C1 segment of cervical spinal cord (tissue), 14 donors: Measurements from ENCODE around the gene RASGRF1.

ENCODE experiments used
- DNase-seq, 14 donors: peaks; one replicate each; lab custom pipeline; 2025; lab: John Stamatoyannopoulos, UW

RASGRF1 gene

DNA sequence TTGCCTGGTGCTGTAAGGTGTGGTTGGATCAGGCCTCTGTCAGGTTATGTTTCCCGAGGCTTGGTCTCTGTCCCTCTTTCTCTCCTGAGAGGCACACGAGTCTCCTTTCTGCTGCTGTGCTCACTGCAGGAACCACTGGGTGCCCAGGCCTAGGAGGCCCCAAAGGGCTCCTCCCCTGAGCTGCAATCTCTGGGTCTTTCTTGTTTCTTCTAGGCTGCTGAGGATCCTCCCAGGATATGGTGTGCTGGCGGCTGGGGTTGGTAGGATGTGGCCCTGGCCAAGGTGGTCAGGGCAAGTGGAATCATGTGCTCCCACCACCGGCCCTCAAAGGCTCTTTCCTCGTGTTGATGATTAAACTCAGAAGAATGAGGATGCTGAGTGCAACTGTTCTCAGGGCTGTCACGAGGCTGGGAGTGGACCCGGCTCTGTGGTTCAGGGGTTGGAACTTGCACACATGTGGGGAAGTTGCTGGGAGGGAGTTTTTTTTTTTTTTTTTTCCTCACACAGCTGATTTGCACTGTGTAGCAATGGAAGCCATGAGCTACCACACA lies 102.1 kb downstream of the RASGRF1 start:
- DNase-seq = peak in 11 of 14 donors; percentile 5 to 74 (median 44)

GRCh38 chr15:78987556-78988360 lies 102.8 kb downstream of the RASGRF1 start:
- DNase-seq = no peak

DNA sequence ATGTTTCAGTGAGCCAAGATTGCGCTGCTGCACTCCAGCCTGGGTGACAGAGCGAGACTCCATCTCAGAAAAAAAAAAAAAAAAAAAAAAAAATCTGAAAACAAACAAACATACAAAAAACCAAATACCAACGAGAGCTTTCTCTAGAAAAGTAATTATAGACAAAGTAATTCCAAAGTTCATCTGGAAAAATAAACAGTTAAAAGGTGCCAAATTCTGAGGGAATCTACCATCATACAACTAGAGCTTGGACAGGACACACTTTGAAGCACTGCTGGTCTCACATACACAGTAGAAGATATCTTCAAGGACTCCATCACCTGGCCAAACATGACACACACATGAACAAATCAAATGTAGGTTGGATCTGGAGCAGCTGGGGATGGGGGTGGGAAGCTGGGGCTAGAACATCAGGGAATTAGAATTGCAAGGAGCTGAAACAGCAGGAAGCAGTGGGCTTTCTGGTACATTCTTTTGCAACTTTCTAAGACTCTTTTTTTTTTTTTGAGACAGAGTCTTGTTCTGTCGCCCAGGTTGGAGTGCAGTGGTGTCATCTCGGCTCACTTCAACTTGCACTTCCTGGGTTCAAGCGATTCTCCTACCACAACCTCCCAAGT lies 104.6 kb downstream of the RASGRF1 start:
- DNase-seq = no peak

DNA sequence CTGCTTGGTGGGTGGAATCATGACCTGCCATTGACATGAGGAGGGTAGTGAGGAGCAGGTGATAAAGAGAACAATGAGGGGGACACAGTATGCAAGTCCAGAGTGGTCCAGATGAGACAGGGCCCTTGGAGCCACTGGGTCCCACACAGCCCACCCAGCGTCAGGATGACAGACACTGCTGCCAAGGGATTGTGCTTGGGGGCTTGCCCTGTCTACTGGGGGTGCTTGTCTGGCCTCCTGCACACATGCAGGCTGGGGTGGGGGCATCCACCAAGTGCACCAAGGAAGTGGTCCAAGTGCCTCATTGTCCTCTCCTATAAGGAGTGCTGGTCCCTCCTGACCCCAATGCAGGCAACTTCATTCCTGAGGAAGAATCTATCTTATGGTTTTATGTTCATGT lies 106.5 kb downstream of the RASGRF1 start:
- DNase-seq = no peak

DNA sequence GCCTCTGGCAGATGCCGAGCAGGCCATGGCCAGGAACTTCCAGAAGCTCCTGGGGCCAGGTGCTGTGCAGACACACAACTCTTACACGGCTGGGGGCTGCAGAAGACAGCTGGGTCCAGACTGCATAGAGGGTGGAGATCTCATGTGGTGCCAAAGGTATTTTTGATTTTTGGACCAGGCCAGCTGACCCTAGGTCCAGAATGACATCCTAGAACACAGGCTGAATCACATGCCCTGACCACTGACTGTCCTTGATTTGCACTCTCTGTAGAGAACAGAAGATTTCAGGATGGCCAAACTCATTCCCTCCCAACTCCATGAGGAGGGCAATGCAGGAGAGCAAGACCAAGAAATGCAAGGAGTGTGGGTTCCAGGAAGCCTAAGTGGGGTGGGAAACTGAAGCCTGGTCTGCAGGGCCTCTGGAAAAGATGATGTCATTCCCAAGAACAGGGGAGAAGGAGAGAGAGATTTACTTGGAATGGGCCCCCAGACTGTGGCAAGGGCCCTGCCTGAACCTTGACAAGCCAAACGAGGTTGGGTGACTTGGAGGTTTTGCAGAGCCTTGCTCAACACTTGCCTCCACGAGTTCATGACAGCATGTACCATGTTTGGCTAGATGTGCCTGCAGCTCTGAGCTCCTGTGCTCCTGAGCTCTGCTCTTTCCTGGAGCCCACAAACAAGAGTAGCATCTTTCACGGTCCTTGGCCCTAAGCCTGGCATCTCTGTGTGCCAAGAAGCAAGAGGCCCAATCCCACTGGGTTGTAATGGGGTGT lies 107.2 kb downstream of the RASGRF1 start:
- no peak for DNase-seq

GRCh38 chr15:78982736-78983135 lies 107.8 kb downstream of the RASGRF1 start:
- DNase-seq = no peak

- DNase-seq = no peak
Observed at GRCh38 chr15:78981532-78982313, 108.9 kb downstream of the RASGRF1 start.

DNA sequence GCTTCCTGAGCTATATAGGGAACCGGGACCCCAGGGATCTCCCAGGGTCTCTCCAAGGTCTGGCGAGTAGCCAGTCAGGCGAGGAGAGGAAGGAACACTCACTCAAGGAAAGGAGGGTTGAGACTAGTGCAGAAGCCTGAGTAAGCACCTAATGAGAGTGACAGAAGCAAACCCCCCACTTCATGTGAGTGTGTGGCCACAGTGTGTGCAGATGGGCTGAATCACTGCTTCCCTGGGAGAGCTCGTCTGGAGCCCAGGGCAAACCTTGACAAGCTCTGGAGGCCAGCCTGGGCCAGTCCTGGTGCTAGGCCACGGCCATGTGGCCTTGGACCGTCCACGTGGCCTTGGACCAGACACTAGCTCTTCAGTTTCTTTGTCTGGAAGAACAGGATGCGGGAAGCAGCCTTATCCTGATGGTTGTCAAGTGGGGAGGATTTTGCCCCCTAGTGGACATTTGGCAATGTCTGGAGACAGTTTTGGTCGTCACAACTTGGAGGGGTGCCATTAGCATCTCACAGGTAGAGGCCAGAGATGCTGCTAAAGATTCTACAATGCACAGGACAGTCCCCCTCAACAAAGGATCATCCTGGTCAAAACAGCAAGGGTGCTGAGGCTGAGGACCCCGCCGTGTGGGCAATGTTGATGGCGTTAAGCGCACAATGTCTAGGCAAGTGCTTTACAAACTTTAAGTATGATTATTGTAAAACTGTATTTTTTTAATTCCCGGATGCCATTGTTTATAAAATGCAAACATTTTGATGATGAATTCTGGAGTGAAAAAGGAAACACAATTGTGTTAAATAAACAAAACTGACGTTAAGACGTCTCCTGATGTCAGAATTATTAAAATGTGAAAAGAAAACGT lies 110.9 kb downstream of the RASGRF1 start:
- DNase-seq = peak in 12 of 14 donors; percentile 15 to 75 (median 32)

DNA sequence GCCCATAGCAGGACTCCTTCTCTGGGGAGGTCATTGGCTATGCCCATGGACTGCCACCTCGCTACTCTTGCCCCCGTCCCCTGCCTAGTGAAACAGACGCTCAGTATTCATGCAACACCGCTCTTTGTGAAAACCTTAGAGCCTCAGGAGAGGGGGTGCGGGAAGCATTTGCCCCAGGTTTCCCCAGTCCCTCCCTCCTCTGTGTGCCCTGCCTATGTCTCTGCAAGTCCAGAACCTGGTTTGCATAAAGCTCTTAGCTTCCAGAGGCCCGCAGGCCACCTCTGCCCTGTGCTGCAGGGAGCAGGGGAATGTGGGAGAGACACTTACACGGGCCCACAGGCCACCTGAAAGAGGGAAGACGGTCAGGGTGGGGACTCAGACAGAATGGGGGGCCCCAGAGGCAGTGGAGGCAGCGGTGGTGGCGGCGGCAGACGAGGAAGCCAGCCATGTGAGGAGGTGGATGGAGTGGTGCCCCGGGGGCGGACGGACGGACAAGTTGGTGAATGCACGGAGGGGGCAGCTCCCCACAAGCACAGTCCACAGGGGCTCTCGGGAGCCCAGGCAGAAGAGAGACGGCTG lies 111.9 kb downstream of the RASGRF1 start:
- no peak for DNase-seq

GRCh38 chr15:78977591-78978347 lies 112.8 kb downstream of the RASGRF1 start:
- no peak for DNase-seq

- no peak for DNase-seq
Observed at GRCh38 chr15:78977091-78977571, 113.4 kb downstream of the RASGRF1 start.

- no peak for DNase-seq
Observed at GRCh38 chr15:78976691-78977090, 113.9 kb downstream of the RASGRF1 start.

- DNase-seq = no peak
Observed at GRCh38 chr15:78974272-78974918, 116.2 kb downstream of the RASGRF1 start.

- no peak for DNase-seq
Observed at GRCh38 chr15:78969687-78970349, 120.8 kb downstream of the RASGRF1 start.

DNA sequence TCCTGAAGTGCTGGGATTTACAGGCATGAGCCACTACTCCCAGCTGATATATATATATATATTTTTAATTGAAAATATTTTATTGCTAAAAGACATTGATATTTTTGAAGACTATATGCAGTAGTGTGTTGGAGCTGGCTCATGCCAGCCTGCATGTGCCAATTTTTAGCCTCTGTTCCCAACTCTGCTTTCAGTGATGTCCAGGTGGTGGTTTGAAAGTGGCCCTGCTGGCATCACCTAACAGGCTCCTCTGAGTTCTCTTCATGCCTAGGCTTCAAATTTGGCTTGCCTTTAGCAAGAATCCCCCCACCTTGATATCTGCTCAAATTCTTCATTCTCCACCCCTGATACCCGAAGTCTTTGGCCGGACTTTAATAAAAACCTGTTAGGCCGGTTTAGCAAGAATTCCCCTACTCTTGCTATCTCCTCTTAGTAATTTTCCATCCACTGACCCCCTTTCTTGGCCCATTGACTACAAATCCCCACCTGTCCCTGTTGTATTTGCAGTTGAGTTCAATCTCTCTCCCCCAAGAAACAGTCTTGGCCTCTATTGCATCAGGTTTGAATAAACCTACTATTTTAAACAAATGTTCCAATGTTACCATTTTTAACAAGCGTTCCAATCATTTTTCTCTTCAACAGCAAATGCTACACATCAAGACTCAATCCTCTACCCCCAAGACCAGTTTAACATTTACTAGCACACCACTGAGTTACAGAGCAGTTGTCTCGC lies 121.9 kb downstream of the RASGRF1 start:
- DNase-seq = no peak

GRCh38 chr15:78968114-78968513 lies 122.5 kb downstream of the RASGRF1 start:
- no peak for DNase-seq

GRCh38 chr15:78960308-78960707 lies 130.3 kb downstream of the RASGRF1 start:
- DNase-seq = no peak
